Activated naive CD8-positive, alpha-beta T cell treated with anti-CD3 and anti-CD28 coated beads, Interleukin-2, amount 50 U/mL, for 24 hours (primary cell): ENCODE results near the gene DACH2.

Source experiments
- ATAC-seq: fragments of 150-1000 bp; cut with Tn5 transposase; one replicate; pipeline ENCODE4 v1.10.0; 2021
- DNase-seq: peaks from one replicate; pipeline ENCODE4 v3.0.0; 2021
- H3K27ac Mint-ChIP-seq: one replicate; pipeline ENCODE4 v1.8.0; 2021; ENCODE audit warnings: mild to moderate bottlenecking, mixed read lengths
- H3K27me3 Mint-ChIP-seq: one replicate; pipeline ENCODE4 v1.8.0; 2021; ENCODE audit warnings: mixed read lengths
- H3K36me3 Mint-ChIP-seq: one replicate; pipeline ENCODE4 v1.8.0; 2021; ENCODE audit warnings: low read depth, mixed read lengths
- H3K4me1 Mint-ChIP-seq: one replicate; pipeline ENCODE4 v1.8.0; 2021; ENCODE audit warnings: mixed read lengths
- H3K4me3 Mint-ChIP-seq: one replicate; pipeline ENCODE4 v1.8.0; 2021; ENCODE audit warnings: mild to moderate bottlenecking, moderate library complexity, mixed read lengths
- H3K9me3 Mint-ChIP-seq: one replicate; pipeline ENCODE4 v1.8.0; 2021; ENCODE audit warnings: mixed read lengths

Gene DACH2

GRCh38 chrX:86194758-86195157, 46.5 kb downstream of the DACH2 start:
- Mint-ChIP-seq H3K4me3 (no peak overlapping the region), H3K36me3 (no peaks in the 10 kb centered on the region), H3K4me1 (no peaks in the 10 kb centered on the region), H3K27me3 (no peaks in the 10 kb centered on the region), H3K27ac (no peak overlapping the region), H3K9me3 (peaks cover 7% of the 10 kb centered on the region)
- no peak for ATAC-seq
- DNase-seq = no peak

- peaks cover 9% of the 10 kb centered on the region for H3K9me3 Mint-ChIP-seq
- DNase-seq (no peak), ATAC-seq (no peak)
- no peaks in the 10 kb centered on the region for H3K27me3 Mint-ChIP-seq
- no peak overlapping the region for H3K4me3 Mint-ChIP-seq
- no peak overlapping the region for H3K27ac Mint-ChIP-seq
- H3K36me3 Mint-ChIP-seq = no peaks in the 10 kb centered on the region
- H3K4me1 Mint-ChIP-seq = no peaks in the 10 kb centered on the region
Observed at GRCh38 chrX:86195343-86195742, 47.1 kb downstream of the DACH2 start.

- no peak for DNase-seq
- H3K36me3 Mint-ChIP-seq = no peaks in the 10 kb centered on the region
- H3K27me3 Mint-ChIP-seq = no peaks in the 10 kb centered on the region
- no peak overlapping the region for H3K4me3 Mint-ChIP-seq
- peaks cover 9% of the 10 kb centered on the region for H3K9me3 Mint-ChIP-seq
- ATAC-seq = no peak
- no peak overlapping the region for H3K27ac Mint-ChIP-seq
- H3K4me1 Mint-ChIP-seq = no peaks in the 10 kb centered on the region
Observed at GRCh38 chrX:86197815-86198214, 49.6 kb downstream of the DACH2 start.

- ATAC-seq (no peak), DNase-seq (no peak)
- Mint-ChIP-seq H3K4me1 (no peaks in the 10 kb centered on the region), H3K27me3 (no peaks in the 10 kb centered on the region), H3K36me3 (no peaks in the 10 kb centered on the region), H3K9me3 (no peaks in the 10 kb centered on the region), H3K4me3 (no peak overlapping the region), H3K27ac (no peak overlapping the region)
Observed at GRCh38 chrX:86210772-86211171, 62.5 kb downstream of the DACH2 start.

GRCh38 chrX:86215260-86215659, 67.0 kb downstream of the DACH2 start:
- no peaks in the 10 kb centered on the region for H3K9me3 Mint-ChIP-seq
- DNase-seq (no peak), ATAC-seq (no peak)
- H3K4me1 Mint-ChIP-seq = no peaks in the 10 kb centered on the region
- H3K36me3 Mint-ChIP-seq = no peaks in the 10 kb centered on the region
- H3K4me3 Mint-ChIP-seq = no peak overlapping the region
- H3K27ac Mint-ChIP-seq = no peak overlapping the region
- no peaks in the 10 kb centered on the region for H3K27me3 Mint-ChIP-seq

GRCh38 chrX:86237482-86237881, 89.2 kb downstream of the DACH2 start:
- ATAC-seq = no peak

GRCh38 chrX:86241547-86241946, 93.3 kb downstream of the DACH2 start:
- Mint-ChIP-seq H3K9me3 (peaks cover 7% of the 10 kb centered on the region), H3K27ac (no peak overlapping the region), H3K4me3 (no peak overlapping the region), H3K27me3 (no peaks in the 10 kb centered on the region), H3K4me1 (no peaks in the 10 kb centered on the region), H3K36me3 (no peaks in the 10 kb centered on the region)
- DNase-seq (no peak), ATAC-seq (no peak)

More at GRCh38 chrX:86237482-86237881, 89.2 kb downstream of the DACH2 start:
- Mint-ChIP-seq H3K27me3 (no peaks in the 10 kb centered on the region), H3K4me3 (no peak overlapping the region), H3K36me3 (no peaks in the 10 kb centered on the region), H3K9me3 (peaks cover 7% of the 10 kb centered on the region), H3K27ac (no peak overlapping the region), H3K4me1 (no peaks in the 10 kb centered on the region)
- DNase-seq = no peak

GRCh38 chrX:86263526-86263925, 115.3 kb downstream of the DACH2 start:
- ATAC-seq (no peak), DNase-seq (no peak)
- Mint-ChIP-seq H3K4me3 (no peak overlapping the region), H3K36me3 (no peaks in the 10 kb centered on the region), H3K9me3 (no peaks in the 10 kb centered on the region), H3K27me3 (no peaks in the 10 kb centered on the region), H3K27ac (no peak overlapping the region), H3K4me1 (no peaks in the 10 kb centered on the region)

- Mint-ChIP-seq H3K27ac (no peak overlapping the region), H3K36me3 (no peaks in the 10 kb centered on the region), H3K9me3 (no peaks in the 10 kb centered on the region), H3K4me3 (no peak overlapping the region), H3K27me3 (no peaks in the 10 kb centered on the region), H3K4me1 (no peaks in the 10 kb centered on the region)
- ATAC-seq = no peak
- DNase-seq = no peak
Observed at GRCh38 chrX:86295293-86295692, 147.0 kb downstream of the DACH2 start.

GRCh38 chrX:86322913-86323312, 174.7 kb downstream of the DACH2 start:
- H3K27ac Mint-ChIP-seq = no peak overlapping the region
- ATAC-seq (no peak), DNase-seq (no peak)
- no peaks in the 10 kb centered on the region for H3K4me1 Mint-ChIP-seq
- H3K9me3 Mint-ChIP-seq = peaks cover 9% of the 10 kb centered on the region
- peaks cover 3% of the 10 kb centered on the region for H3K36me3 Mint-ChIP-seq
- H3K4me3 Mint-ChIP-seq = no peak overlapping the region
- H3K27me3 Mint-ChIP-seq = no peaks in the 10 kb centered on the region

- no peak overlapping the region for H3K27ac Mint-ChIP-seq
Observed at GRCh38 chrX:86329174-86329573, 180.9 kb downstream of the DACH2 start.

GRCh38 chrX:86348669-86349068, 200.4 kb downstream of the DACH2 start:
- Mint-ChIP-seq H3K4me3 (no peak overlapping the region), H3K27me3 (no peaks in the 10 kb centered on the region), H3K36me3 (no peaks in the 10 kb centered on the region), H3K27ac (no peak overlapping the region), H3K4me1 (no peaks in the 10 kb centered on the region), H3K9me3 (no peaks in the 10 kb centered on the region)
- DNase-seq (no peak), ATAC-seq (no peak)

More at GRCh38 chrX:86329174-86329573, 180.9 kb downstream of the DACH2 start:
- Mint-ChIP-seq H3K4me1 (no peaks in the 10 kb centered on the region), H3K9me3 (peaks cover 4% of the 10 kb centered on the region), H3K36me3 (no peaks in the 10 kb centered on the region), H3K4me3 (no peak overlapping the region), H3K27me3 (no peaks in the 10 kb centered on the region)
- no peak for ATAC-seq
- no peak for DNase-seq

GRCh38 chrX:86349115-86349514, 200.9 kb downstream of the DACH2 start:
- Mint-ChIP-seq H3K9me3 (no peaks in the 10 kb centered on the region), H3K27me3 (no peaks in the 10 kb centered on the region), H3K27ac (no peak overlapping the region), H3K4me1 (no peaks in the 10 kb centered on the region), H3K4me3 (no peak overlapping the region), H3K36me3 (no peaks in the 10 kb centered on the region)
- ATAC-seq (no peak), DNase-seq (no peak)

GRCh38 chrX:86369847-86370630, 221.8 kb downstream of the DACH2 start:
- Mint-ChIP-seq H3K36me3 (no peaks in the 10 kb centered on the region), H3K27ac (no peak overlapping the region), H3K27me3 (no peaks in the 10 kb centered on the region), H3K4me3 (no peak overlapping the region), H3K4me1 (no peaks in the 10 kb centered on the region), H3K9me3 (no peaks in the 10 kb centered on the region)
- ATAC-seq (no peak), DNase-seq (no peak)

GRCh38 chrX:86370927-86371326, 222.7 kb downstream of the DACH2 start:
- Mint-ChIP-seq H3K9me3 (no peaks in the 10 kb centered on the region), H3K4me3 (no peak overlapping the region), H3K27ac (no peak overlapping the region), H3K36me3 (no peaks in the 10 kb centered on the region), H3K27me3 (no peaks in the 10 kb centered on the region), H3K4me1 (no peaks in the 10 kb centered on the region)
- no peak for DNase-seq
- ATAC-seq = no peak

GRCh38 chrX:86379209-86379608, 231.0 kb downstream of the DACH2 start:
- Mint-ChIP-seq H3K36me3 (no peaks in the 10 kb centered on the region), H3K27ac (no peak overlapping the region), H3K4me1 (no peaks in the 10 kb centered on the region), H3K9me3 (no peaks in the 10 kb centered on the region), H3K27me3 (no peaks in the 10 kb centered on the region), H3K4me3 (no peak overlapping the region)
- no peak for ATAC-seq
- no peak for DNase-seq
